Measurements from ENCODE around the gene NAT10. TPM values are rescaled to one million over a fixed set of nuclear protein-coding genes. Genes with fewer than 3 reads are reported as not detected.

NAT10 gene
- total RNA-seq, 1 donor from 2014 or later = 34.4 TPM

DNA sequence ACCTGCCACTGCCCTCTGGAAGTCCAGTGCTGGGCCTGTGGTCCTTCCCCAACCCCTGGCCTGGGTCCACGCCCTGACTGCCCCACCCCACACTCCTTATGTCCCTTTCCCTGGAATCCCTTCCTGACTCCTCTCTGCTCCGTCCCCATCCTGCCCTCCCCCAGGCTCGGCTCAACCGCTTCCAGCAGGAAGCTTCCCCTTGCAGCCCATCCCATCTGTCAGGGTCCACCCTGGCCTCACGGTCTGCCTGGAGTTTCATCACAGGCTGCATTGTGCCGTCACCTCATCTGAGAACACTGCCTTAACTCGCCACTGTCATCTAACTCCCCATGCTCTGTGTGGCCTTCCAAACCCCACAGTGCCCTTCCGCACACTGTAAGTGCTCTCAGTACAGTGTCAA lies 64.3 kb downstream of the NAT10 start:
- H3K36me3 Mint-ChIP-seq (ENCODE audit: low read depth, unreplicated experiment) = peaks cover 58% of the 10 kb centered on the region
- H3K4me3 Mint-ChIP-seq (ENCODE audit: unreplicated experiment) = peak overlapping the region; percentile 66
- peaks cover 23% of the 10 kb centered on the region for H3K4me1 Mint-ChIP-seq (ENCODE audit: unreplicated experiment)

DNA sequence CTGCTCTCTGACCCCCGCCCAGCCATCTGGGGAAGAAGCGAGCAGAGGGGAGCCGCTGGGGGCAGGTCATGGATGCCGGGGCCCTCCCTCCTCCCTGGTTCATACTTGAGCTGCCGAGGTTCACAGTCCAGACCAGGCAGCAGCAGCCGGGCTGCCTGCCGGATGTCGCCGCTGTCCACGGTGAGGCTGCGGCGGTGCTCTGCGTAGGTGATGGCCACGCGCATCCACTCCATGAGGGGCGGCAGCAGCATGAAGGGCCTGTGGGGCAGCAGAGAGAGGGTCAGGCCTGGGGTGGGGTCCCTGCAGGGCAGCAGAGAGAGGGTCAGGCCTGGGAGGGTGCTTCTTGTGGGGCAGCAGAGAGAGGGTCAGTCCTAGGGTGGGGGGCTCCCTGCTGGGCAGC lies 67.6 kb downstream of the NAT10 start:
- Mint-ChIP-seq H3K36me3 (ENCODE audit: low read depth, unreplicated experiment) (peaks cover 39% of the 10 kb centered on the region), H3K4me3 (ENCODE audit: unreplicated experiment) (no peak overlapping the region), H3K27ac (ENCODE audit: unreplicated experiment) (no peak overlapping the region), H3K9me3 (ENCODE audit: unreplicated experiment) (no peaks in the 10 kb centered on the region), H3K4me1 (ENCODE audit: unreplicated experiment) (peaks cover 43% of the 10 kb centered on the region), H3K27me3 (ENCODE audit: unreplicated experiment) (peaks cover 15% of the 10 kb centered on the region)
- TF ChIP-seq, protein P1, sequence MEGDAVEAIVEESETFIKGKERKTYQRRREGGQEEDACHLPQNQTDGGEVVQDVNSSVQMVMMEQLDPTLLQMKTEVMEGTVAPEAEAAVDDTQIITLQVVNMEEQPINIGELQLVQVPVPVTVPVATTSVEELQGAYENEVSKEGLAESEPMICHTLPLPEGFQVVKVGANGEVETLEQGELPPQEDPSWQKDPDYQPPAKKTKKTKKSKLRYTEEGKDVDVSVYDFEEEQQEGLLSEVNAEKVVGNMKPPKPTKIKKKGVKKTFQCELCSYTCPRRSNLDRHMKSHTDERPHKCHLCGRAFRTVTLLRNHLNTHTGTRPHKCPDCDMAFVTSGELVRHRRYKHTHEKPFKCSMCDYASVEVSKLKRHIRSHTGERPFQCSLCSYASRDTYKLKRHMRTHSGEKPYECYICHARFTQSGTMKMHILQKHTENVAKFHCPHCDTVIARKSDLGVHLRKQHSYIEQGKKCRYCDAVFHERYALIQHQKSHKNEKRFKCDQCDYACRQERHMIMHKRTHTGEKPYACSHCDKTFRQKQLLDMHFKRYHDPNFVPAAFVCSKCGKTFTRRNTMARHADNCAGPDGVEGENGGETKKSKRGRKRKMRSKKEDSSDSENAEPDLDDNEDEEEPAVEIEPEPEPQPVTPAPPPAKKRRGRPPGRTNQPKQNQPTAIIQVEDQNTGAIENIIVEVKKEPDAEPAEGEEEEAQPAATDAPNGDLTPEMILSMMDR (IDR thresholded peaks at IDR 0.05; ENCODE audit: unreplicated experiment) = no peak
- DNase-seq (ENCODE audit: low spot score) = no peak

More for the DNA sequence above, 64.3 kb downstream of the NAT10 start:
- no peaks in the 10 kb centered on the region for H3K9me3 Mint-ChIP-seq (ENCODE audit: unreplicated experiment)
- DNase-seq (ENCODE audit: low spot score) = no peak
- no peak overlapping the region for H3K27ac Mint-ChIP-seq (ENCODE audit: unreplicated experiment)
- TF ChIP-seq, protein P1 (IDR thresholded peaks at IDR 0.05; ENCODE audit: unreplicated experiment) = no peak
- H3K27me3 Mint-ChIP-seq (ENCODE audit: unreplicated experiment) = peaks cover 23% of the 10 kb centered on the region

DNA sequence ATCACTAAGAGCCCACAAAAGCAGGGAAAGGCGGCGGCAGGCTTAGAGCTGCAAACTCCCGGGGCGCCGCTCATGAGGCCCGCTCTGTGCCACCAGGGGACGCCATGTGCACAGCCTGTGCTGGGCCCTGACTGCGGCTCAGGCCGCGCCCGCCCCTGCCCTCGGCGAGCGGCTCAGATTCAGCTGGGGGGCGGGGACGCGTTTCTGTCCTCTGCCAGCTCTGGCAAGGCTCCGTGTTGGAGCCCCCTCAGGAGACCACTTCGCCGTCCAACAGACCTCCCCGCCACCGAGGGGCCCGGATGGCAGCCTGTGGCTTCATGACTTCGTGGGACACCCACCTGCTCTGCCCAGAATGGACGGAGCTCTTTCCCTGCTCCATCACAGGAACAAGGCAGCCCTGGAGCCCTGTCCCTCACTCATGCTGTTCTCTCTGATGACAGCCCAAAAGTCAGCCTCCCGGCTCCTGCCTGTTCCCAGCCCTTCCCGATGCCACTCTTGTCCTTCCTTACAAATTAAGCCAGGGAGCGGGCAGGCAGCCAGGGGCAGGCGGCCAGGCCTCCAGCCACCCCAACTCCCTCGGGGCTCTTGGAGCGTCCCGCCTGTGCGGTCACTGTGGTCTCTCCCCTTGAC lies 69.1 kb downstream of the NAT10 start:
- peak; percentile 89 for DNase-seq (ENCODE audit: low spot score)
- H3K27ac Mint-ChIP-seq (ENCODE audit: unreplicated experiment) = no peak overlapping the region
- TF ChIP-seq, protein P1 (IDR thresholded peaks at IDR 0.05; ENCODE audit: unreplicated experiment) = peak; percentile 74
- H3K36me3 Mint-ChIP-seq (ENCODE audit: low read depth, unreplicated experiment) = peaks cover 31% of the 10 kb centered on the region
- no peaks in the 10 kb centered on the region for H3K9me3 Mint-ChIP-seq (ENCODE audit: unreplicated experiment)
- no peak overlapping the region for H3K4me3 Mint-ChIP-seq (ENCODE audit: unreplicated experiment)
- peaks cover 12% of the 10 kb centered on the region for H3K27me3 Mint-ChIP-seq (ENCODE audit: unreplicated experiment)
- H3K4me1 Mint-ChIP-seq (ENCODE audit: unreplicated experiment) = peaks cover 46% of the 10 kb centered on the region

DNA sequence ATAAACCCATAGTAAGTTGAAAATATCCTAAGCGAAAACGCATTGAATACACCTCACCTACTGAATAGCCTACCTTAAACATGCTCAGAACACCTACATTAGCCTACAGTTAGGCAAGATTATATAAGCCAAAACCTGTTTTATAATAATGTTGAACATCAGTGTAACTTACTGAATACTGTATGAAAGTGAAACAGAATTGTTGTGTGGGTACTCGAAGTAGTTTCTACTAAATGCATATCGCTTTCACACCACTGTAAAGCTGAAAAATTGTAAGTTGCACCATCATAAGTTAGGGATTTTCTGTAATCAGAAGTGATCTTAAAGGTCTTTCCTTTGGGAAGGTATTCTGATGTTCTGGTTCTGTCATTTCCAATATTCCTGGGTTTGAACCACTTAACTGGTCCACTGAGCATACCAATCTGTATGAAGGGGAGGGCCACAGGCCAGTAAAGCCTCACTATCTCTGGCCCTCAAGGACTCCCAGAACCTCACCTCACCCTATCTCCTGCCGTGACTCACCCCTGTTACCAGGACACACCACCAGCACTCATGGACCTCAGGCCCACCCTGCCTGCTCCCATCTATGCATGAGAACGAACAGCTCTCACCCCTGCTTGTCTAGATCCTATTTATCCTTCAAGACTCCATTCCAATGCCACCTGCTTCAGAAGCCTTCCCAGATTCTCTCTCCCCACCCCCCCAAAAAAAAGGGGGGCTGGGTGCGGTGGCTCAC lies 70.0 kb downstream of the NAT10 start:
- DNase-seq (ENCODE audit: low spot score) = no peak
- H3K27me3 Mint-ChIP-seq (ENCODE audit: unreplicated experiment) = peaks cover 6% of the 10 kb centered on the region
- H3K9me3 Mint-ChIP-seq (ENCODE audit: unreplicated experiment) = no peaks in the 10 kb centered on the region
- H3K4me1 Mint-ChIP-seq (ENCODE audit: unreplicated experiment) = peaks cover 37% of the 10 kb centered on the region
- H3K4me3 Mint-ChIP-seq (ENCODE audit: unreplicated experiment) = peak overlapping the region; percentile 42
- peaks cover 27% of the 10 kb centered on the region for H3K36me3 Mint-ChIP-seq (ENCODE audit: low read depth, unreplicated experiment)
- H3K27ac Mint-ChIP-seq (ENCODE audit: unreplicated experiment) = no peak overlapping the region
- TF ChIP-seq, protein P1 (IDR thresholded peaks at IDR 0.05; ENCODE audit: unreplicated experiment) = no peak

DNA sequence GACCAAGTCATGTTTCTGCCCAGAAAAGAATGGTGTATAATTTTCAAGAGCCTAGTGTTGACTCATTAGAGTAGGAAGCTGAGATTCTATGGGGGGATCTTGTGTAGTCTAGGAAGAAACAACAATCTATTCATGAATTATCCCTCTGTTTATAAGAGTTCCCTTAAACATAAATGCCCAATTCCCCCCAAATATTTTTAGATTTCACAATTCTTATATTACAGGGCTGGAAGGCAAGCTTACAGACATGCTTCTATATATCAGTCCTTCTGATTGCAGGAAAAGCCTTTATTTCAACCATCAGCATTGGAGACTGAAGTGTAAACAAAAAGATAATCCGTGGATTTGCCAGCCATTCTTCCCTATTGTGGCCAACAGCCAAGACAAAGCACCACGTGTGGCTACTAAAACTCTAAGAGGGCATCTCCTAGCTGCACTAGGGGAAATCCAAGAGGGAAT lies 71.4 kb downstream of the NAT10 start:
- peak overlapping the region; percentile 0 for H3K27ac Mint-ChIP-seq (ENCODE audit: unreplicated experiment)
- TF ChIP-seq, protein P1 (IDR thresholded peaks at IDR 0.05; ENCODE audit: unreplicated experiment) = no peak
- H3K9me3 Mint-ChIP-seq (ENCODE audit: unreplicated experiment) = no peaks in the 10 kb centered on the region
- H3K4me1 Mint-ChIP-seq (ENCODE audit: unreplicated experiment) = peaks cover 29% of the 10 kb centered on the region
- H3K27me3 Mint-ChIP-seq (ENCODE audit: unreplicated experiment) = peaks cover 7% of the 10 kb centered on the region
- DNase-seq (ENCODE audit: low spot score) = no peak
- peak overlapping the region; percentile 1 for H3K4me3 Mint-ChIP-seq (ENCODE audit: unreplicated experiment)
- H3K36me3 Mint-ChIP-seq (ENCODE audit: low read depth, unreplicated experiment) = peaks cover 19% of the 10 kb centered on the region
